ENCODE data around the gene LY6G6D. TPM values are rescaled to one million over a fixed set of nuclear protein-coding genes. Genes with fewer than 3 reads are reported as not detected.

The LY6G6D gene
- polyA plus RNA-seq: under 1 TPM in 1 of 4 donors, not detected in 3; 0.22 TPM
- long read RNA-seq, donor 1: 0 reads
- long read RNA-seq, donor 2: 0 reads
- long read RNA-seq, donor 3: 0 reads
- long read RNA-seq, donor 4: 0 reads
- long read RNA-seq, donor 5: 0 reads
- long read RNA-seq, donor 6: 0 reads
- long read RNA-seq, donor 7: 0 reads
- long read RNA-seq, donor 8: 0 reads
- long read RNA-seq, donor 9: 0 reads
- long read RNA-seq, donor 10, partial matches to known transcripts: 0 of 1 reads
- long read RNA-seq, donor 10, other reads (novel, unspliced or antisense): 0 of 1 reads

- no peak within 1 kb of the TSS for H3K4me3 ChIP-seq (ENCODE audit: low read depth in 1 of 3, low read length in 3 of 3)
- DNase-seq (no peak), FAIRE-seq (no peak)
- H3K27ac ChIP-seq (ENCODE audit: low read depth in 1 of 3, low read length in 2 of 3): peak within 1 kb of the TSS in 1 of 3 donors; percentile 51
- no peaks in the 10 kb centered on the region for H3K27me3 ChIP-seq (ENCODE audit: control insufficient read depth in 3 of 3, insufficient read depth in 3 of 3, low read length in 3 of 3)
- 77 to 92% (median 87%) methylated on average over 12 to 16 of the region's 16 CpGs for WGBS, 3 donors
- no peaks in the 10 kb centered on the region for H3K9me3 ChIP-seq (ENCODE audit: control insufficient read depth in 2 of 2, insufficient read depth in 1 of 2, low read depth in 1 of 2, low read length in 1 of 2)
- no peaks in the 10 kb centered on the region for H3K36me3 ChIP-seq (ENCODE audit: control insufficient read depth in 3 of 3, insufficient read depth in 2 of 3, low read depth in 1 of 3, low read length in 3 of 3)
- peaks cover 0 to 37% (median 4%) of the 10 kb centered on the region in 3 donors for H3K4me1 ChIP-seq (ENCODE audit: control insufficient read depth in 3 of 3, insufficient read depth in 2 of 3, low read depth in 1 of 3, low read length in 2 of 3)
These were observed at the start of gene LY6G6D for GRCh38 chr6:31715022-31715958. TSS of gene LY6G6D (plus strand) at chr6:31715348. CDS start at chr6:31715356, 8 bp downstream.

- H3K9me3 ChIP-seq (ENCODE audit: control insufficient read depth in 2 of 2, insufficient read depth in 1 of 2, low read depth in 1 of 2, low read length in 1 of 2): no peaks in the 10 kb centered on the region
- FAIRE-seq: no peak
- WGBS, 3 donors: 0 to 1% (median 0%) methylated on average over 58 to 63 of the region's 63 CpGs
- H3K27me3 ChIP-seq (ENCODE audit: control insufficient read depth in 3 of 3, insufficient read depth in 3 of 3, low read length in 3 of 3): no peaks in the 10 kb centered on the region
- H3K4me3 ChIP-seq (ENCODE audit: low read depth in 1 of 3, low read length in 3 of 3): peak within 1 kb of the TSS; percentile 61 to 93 (median 85)
- peaks cover 14 to 63% (median 19%) of the 10 kb centered on the region in 3 donors for H3K36me3 ChIP-seq (ENCODE audit: control insufficient read depth in 3 of 3, insufficient read depth in 2 of 3, low read depth in 1 of 3, low read length in 3 of 3)
- H3K4me1 ChIP-seq (ENCODE audit: control insufficient read depth in 3 of 3, insufficient read depth in 2 of 3, low read depth in 1 of 3, low read length in 2 of 3): peaks cover 0 to 44% (median 7%) of the 10 kb centered on the region in 3 donors
- DNase-seq: peak; percentile 98 to 99
- peak within 1 kb of the TSS; percentile 79 to 97 (median 94) for H3K27ac ChIP-seq (ENCODE audit: low read depth in 1 of 3, low read length in 2 of 3)
These were observed 49.4 kb upstream of the LY6G6D start, which contains the start of gene CSNK2B for GRCh38 chr6:31665501-31666336. TSS of gene CSNK2B (plus strand) at chr6:31666080. CDS start at chr6:31666832, 752 bp downstream.

GRCh38 chr6:31666337-31666965 is 48.7 kb upstream of the LY6G6D start:
- Histone ChIP-seq H3K36me3 (ENCODE audit: control insufficient read depth in 3 of 3, insufficient read depth in 2 of 3, low read depth in 1 of 3, low read length in 3 of 3) (peaks cover 16 to 71% (median 19%) of the 10 kb centered on the region in 3 donors), H3K4me3 (ENCODE audit: low read depth in 1 of 3, low read length in 3 of 3) (peak overlapping the region; percentile 61 to 93 (median 85)), H3K9me3 (ENCODE audit: control insufficient read depth in 2 of 2, insufficient read depth in 1 of 2, low read depth in 1 of 2, low read length in 1 of 2) (no peaks in the 10 kb centered on the region), H3K27ac (ENCODE audit: low read depth in 1 of 3, low read length in 2 of 3) (peak overlapping the region; percentile 65 to 85 (median 71)), H3K4me1 (ENCODE audit: control insufficient read depth in 3 of 3, insufficient read depth in 2 of 3, low read depth in 1 of 3, low read length in 2 of 3) (peaks cover 0 to 39% (median 7%) of the 10 kb centered on the region in 3 donors), H3K27me3 (ENCODE audit: control insufficient read depth in 3 of 3, insufficient read depth in 3 of 3, low read length in 3 of 3) (no peaks in the 10 kb centered on the region)
- WGBS, 3 donors: 2 to 3% (median 2%) methylated on average over 15 of the region's 15 CpGs
- peak in 1 of 2 donors; percentile 16 for DNase-seq
- FAIRE-seq: no peak

- H3K36me3 ChIP-seq (ENCODE audit: control insufficient read depth in 3 of 3, insufficient read depth in 2 of 3, low read depth in 1 of 3, low read length in 3 of 3): peaks cover 20 to 73% (median 21%) of the 10 kb centered on the region in 3 donors
These were observed 45.5 kb upstream of the LY6G6D start, which contains the start of gene LY6G5B for GRCh38 chr6:31669676-31670075. TSS of gene LY6G5B (plus strand) at chr6:31669976. CDS start at chr6:31670951, 975 bp downstream.

GRCh38 chr6:31676322-31676903 is 38.7 kb upstream of the LY6G6D start:
- no peak for DNase-seq
- 83 to 88% (median 86%) methylated on average over 4 of the region's 4 CpGs for WGBS, 3 donors
- Histone ChIP-seq H3K9me3 (ENCODE audit: control insufficient read depth in 2 of 2, insufficient read depth in 1 of 2, low read depth in 1 of 2, low read length in 1 of 2) (no peaks in the 10 kb centered on the region), H3K4me3 (ENCODE audit: low read depth in 1 of 3, low read length in 3 of 3) (no peak overlapping the region), H3K27ac (ENCODE audit: low read depth in 1 of 3, low read length in 2 of 3) (no peak overlapping the region), H3K36me3 (ENCODE audit: control insufficient read depth in 3 of 3, insufficient read depth in 2 of 3, low read depth in 1 of 3, low read length in 3 of 3) (peaks cover 6 to 32% (median 6%) of the 10 kb centered on the region in 3 donors), H3K27me3 (ENCODE audit: control insufficient read depth in 3 of 3, insufficient read depth in 3 of 3, low read length in 3 of 3) (no peaks in the 10 kb centered on the region), H3K4me1 (ENCODE audit: control insufficient read depth in 3 of 3, insufficient read depth in 2 of 3, low read depth in 1 of 3, low read length in 2 of 3) (peaks cover 0 to 12% (median 4%) of the 10 kb centered on the region in 3 donors)
- no peak for FAIRE-seq

More at GRCh38 chr6:31669676-31670075, 45.5 kb upstream of the LY6G6D start, which contains the start of gene LY6G5B:
- 79 to 87% (median 85%) methylated on average over 8 of the region's 8 CpGs for WGBS, 3 donors
- no peak within 1 kb of the TSS for H3K27ac ChIP-seq (ENCODE audit: low read depth in 1 of 3, low read length in 2 of 3)
- no peaks in the 10 kb centered on the region for H3K27me3 ChIP-seq (ENCODE audit: control insufficient read depth in 3 of 3, insufficient read depth in 3 of 3, low read length in 3 of 3)
- FAIRE-seq (no peak), DNase-seq (no peak)
- H3K4me1 ChIP-seq (ENCODE audit: control insufficient read depth in 3 of 3, insufficient read depth in 2 of 3, low read depth in 1 of 3, low read length in 2 of 3): peaks cover 0 to 11% (median 5%) of the 10 kb centered on the region in 3 donors
- no peak within 1 kb of the TSS for H3K4me3 ChIP-seq (ENCODE audit: low read depth in 1 of 3, low read length in 3 of 3)
- H3K9me3 ChIP-seq (ENCODE audit: control insufficient read depth in 2 of 2, insufficient read depth in 1 of 2, low read depth in 1 of 2, low read length in 1 of 2): no peaks in the 10 kb centered on the region

GRCh38 chr6:31676904-31677303 is 38.2 kb upstream of the LY6G6D start:
- H3K27ac ChIP-seq (ENCODE audit: low read depth in 1 of 3, low read length in 2 of 3): no peak overlapping the region
- H3K27me3 ChIP-seq (ENCODE audit: control insufficient read depth in 3 of 3, insufficient read depth in 3 of 3, low read length in 3 of 3): no peaks in the 10 kb centered on the region
- H3K4me3 ChIP-seq (ENCODE audit: low read depth in 1 of 3, low read length in 3 of 3): no peak overlapping the region
- peaks cover 2 to 27% (median 3%) of the 10 kb centered on the region in 3 donors for H3K36me3 ChIP-seq (ENCODE audit: control insufficient read depth in 3 of 3, insufficient read depth in 2 of 3, low read depth in 1 of 3, low read length in 3 of 3)
- no peak for DNase-seq
- FAIRE-seq: no peak
- H3K9me3 ChIP-seq (ENCODE audit: control insufficient read depth in 2 of 2, insufficient read depth in 1 of 2, low read depth in 1 of 2, low read length in 1 of 2): no peaks in the 10 kb centered on the region
- WGBS, 3 donors: 70 to 84% (median 79%) methylated on average over 6 of the region's 6 CpGs
- peaks cover 0 to 17% (median 4%) of the 10 kb centered on the region in 3 donors for H3K4me1 ChIP-seq (ENCODE audit: control insufficient read depth in 3 of 3, insufficient read depth in 2 of 3, low read depth in 1 of 3, low read length in 2 of 3)

- peaks cover 0 to 17% (median 0%) of the 10 kb centered on the region in 3 donors for H3K36me3 ChIP-seq (ENCODE audit: control insufficient read depth in 3 of 3, insufficient read depth in 2 of 3, low read depth in 1 of 3, low read length in 3 of 3)
- H3K4me1 ChIP-seq (ENCODE audit: control insufficient read depth in 3 of 3, insufficient read depth in 2 of 3, low read depth in 1 of 3, low read length in 2 of 3): peaks cover 0 to 20% (median 4%) of the 10 kb centered on the region in 3 donors
- DNase-seq: no peak
- 74 to 81% (median 80%) methylated on average over 8 of the region's 8 CpGs for WGBS, 3 donors
- no peaks in the 10 kb centered on the region for H3K9me3 ChIP-seq (ENCODE audit: control insufficient read depth in 2 of 2, insufficient read depth in 1 of 2, low read depth in 1 of 2, low read length in 1 of 2)
- H3K27me3 ChIP-seq (ENCODE audit: control insufficient read depth in 3 of 3, insufficient read depth in 3 of 3, low read length in 3 of 3): no peaks in the 10 kb centered on the region
- no peak for FAIRE-seq
- no peak overlapping the region for H3K27ac ChIP-seq (ENCODE audit: low read depth in 1 of 3, low read length in 2 of 3)
- no peak overlapping the region for H3K4me3 ChIP-seq (ENCODE audit: low read depth in 1 of 3, low read length in 3 of 3)
These were observed 37.2 kb upstream of the LY6G6D start for GRCh38 chr6:31677955-31678354.
